HG03139 (cell line): ENCODE data around the gene CACNA2D2.

Source experiments
- ATAC-seq: cut with Tn5 transposase; IDR thresholded peaks from one replicate; pipeline ENCODE4 v1.9.1; 2021; ENCODE audit not compliant: unreplicated experiment

The CACNA2D2 gene

DNA sequence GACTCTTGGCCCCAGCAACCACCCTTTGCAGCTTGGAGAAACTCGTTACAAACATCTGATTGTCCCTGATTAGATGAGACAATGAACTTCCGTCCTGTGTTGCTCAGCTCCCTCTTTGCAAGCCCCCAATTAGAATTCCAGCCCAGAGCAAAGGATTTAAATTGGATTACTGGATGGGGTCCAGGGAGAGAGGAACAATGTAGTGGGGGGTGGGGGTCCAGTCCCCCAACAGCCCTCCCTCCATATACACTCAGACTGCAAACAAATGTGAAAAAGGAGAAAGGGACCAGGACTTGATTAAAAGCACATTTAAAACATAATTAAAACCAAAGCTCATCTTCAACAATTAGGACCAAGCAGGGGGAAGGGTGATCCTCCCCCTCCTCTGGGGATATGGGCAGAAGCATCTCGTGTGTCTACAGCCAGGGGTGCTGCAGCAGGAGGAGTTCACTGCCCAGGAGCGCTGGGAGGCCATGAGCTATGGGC lies 72.4 kb downstream of the CACNA2D2 start:
- no peak for ATAC-seq

DNA sequence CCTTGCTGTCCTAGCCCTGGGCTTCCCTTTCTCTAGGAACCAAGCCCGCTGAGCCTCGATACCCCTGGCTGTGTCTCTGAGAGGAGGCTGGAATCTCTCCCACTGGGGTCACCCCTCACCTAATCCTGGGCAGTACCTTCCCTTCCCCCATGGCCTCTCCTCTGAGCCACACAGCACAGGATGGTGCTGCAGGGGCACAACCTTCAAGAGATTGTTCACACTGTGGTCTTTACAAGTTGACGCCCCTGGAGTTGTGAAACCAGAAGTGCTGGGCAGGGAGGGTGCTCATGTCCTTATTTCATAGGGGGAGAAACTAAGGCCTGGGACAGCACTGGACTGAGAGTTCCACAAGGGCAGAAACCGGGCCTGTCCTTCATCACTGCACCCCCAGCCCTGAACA lies 73.2 kb downstream of the CACNA2D2 start:
- ATAC-seq: no peak

DNA sequence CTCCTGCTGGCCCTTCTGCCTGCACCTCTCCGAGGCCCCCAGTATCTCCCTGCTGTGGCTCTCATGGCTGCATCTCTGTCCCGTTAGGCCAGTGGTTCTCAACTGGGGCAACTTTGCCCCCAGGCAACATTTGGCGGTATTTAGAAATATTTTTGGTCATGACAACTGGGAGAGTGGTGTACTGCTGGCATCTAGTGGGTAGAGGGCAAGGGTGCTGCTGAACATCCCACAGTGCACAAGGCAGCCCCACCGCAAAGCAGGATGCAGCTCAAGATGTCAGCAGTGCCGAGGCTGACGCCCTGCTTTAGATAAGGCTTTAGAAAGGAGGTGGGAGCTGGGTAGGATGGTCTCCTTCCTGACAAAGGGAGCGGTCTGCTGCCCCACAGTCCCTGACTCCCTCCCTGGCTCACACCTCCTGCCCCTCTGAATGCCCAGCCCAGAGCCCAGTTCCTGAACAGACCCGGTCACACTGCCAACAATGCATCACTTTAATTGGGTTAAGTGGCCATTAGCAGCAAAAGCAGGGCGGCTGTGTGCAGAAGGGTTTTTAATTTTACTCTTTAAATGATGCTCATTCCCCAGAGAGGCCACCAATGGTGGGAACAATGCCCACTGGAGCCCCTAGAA lies 75.3 kb downstream of the CACNA2D2 start:
- ATAC-seq: no peak

- ATAC-seq: no peak
Observed at GRCh38 chr3:50427217-50427616, 76.2 kb downstream of the CACNA2D2 start.

- no peak for ATAC-seq
Observed at GRCh38 chr3:50425911-50426310, 77.5 kb downstream of the CACNA2D2 start.

DNA sequence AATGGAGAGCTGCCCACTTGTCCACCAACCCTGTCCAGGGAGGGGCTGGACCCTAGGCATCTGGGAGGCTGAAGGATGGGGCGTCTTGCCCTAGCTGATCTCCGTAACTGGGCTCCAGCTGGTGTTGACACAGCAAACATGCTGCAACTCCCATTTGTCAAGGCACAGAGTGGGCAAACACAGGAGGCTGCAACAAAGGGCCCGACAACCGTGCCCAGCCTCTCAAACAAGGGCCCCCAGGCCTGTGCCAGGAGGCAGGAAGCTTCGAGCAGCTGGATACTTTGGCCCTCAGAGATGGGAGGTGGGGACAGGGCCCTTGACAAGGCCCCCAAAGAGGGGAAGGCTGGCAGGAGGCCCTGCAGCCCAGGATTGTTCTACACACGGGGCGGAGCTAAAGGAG lies 79.9 kb downstream of the CACNA2D2 start:
- ATAC-seq: no peak

- no peak for ATAC-seq
Observed at GRCh38 chr3:50422153-50422552, 81.3 kb downstream of the CACNA2D2 start.

- no peak for ATAC-seq
Observed at GRCh38 chr3:50419595-50420370, 83.7 kb downstream of the CACNA2D2 start.

DNA sequence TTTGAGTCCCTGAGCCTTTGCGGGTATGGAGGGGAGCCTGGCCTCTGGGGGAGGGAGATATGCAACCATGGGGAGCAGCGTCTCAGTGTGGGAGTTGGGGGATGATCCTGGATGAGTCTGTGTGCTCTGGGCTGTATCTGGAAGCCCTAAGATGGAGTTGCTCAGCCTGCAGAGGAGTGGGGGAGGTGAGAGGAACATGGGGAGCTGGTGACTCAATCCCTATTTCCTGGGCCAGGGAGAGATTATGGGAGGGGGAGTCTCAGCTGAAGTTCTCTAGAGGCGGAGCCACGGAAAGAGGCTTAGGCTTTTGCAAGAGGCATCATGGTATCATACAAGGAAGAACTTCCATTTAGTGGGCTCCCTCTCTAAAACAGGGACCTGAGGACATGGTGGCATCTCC lies 84.6 kb downstream of the CACNA2D2 start:
- no peak for ATAC-seq

DNA sequence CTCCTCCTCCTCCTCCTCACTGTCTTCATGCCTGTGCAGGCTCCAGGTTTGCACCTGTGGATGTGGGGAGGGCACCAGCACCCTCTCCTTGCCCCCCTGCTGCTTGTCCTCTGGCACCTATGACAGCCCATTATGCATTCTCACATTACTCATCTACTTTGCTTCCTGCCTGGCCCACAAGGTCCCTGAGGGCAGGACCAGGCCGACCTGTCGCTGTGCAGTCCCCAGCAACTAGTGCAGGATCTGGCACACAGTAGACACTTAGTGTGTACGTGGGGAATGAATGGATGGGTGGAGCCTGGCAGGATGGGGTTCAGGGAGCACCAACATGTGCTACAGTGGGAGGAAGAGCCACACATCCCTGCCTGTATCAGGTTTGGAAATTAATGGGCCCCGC lies 85.8 kb downstream of the CACNA2D2 start:
- ATAC-seq: no peak

DNA sequence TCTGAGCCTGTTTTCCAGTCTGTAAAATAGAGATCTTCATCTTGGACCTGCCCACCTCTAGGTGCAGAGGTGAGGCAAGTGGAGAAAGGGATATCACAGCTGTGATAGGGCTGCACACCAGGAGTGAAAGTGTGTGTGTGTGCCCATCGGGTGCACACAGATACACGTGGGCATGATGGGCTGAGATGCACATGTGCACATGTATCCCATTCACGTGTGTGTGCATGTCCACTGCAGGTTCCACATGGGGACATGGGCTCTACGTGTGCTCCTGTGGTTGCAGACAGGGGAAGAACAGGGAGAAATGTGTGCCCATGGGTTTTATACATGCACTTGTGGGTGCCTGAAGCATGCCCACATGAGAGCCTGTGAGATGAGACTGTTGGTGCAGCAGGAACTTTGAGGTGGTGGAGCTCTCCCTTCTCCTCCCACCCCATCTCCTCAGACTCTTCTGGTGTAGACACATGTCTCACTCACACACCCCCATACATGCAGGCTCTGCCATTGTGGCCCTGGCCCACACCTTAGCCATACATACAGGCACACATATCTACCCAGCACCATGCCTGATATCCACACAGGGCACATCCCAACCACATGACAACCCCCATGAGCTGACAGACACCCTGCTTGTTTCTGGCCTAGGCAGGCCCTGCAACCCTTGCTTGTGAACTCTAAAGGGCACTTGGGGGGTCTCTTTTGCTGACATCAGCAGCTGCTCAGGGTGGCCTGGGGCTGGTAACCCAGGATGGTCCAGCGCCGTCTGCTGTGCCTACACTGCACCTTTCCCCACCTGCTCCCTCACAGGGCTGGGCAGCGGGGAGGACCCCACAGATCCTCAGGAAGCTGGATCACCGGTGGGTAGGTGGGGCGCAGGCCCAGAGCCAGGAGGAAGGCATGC lies 86.4 kb downstream of the CACNA2D2 start:
- ATAC-seq: no peak

DNA sequence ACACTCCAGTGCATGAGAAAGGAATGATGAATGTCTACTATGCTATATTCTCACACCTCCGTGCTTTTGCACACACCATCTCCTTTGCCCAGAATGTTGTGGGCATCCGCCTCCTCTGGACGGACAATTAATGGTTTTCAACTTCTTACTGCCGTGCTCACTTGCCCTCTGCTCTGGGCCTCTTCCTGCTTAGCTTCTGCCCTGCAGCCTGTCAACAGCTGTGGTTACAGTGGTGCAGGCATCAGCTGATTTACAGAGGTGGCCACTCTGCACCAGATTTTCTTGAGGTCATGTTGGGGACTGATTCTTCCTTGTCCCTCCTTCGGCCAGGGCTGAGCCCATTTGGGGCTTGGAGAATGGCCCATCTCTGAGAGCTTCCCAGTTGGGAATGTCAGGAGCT lies 87.6 kb downstream of the CACNA2D2 start:
- ATAC-seq: no peak

DNA sequence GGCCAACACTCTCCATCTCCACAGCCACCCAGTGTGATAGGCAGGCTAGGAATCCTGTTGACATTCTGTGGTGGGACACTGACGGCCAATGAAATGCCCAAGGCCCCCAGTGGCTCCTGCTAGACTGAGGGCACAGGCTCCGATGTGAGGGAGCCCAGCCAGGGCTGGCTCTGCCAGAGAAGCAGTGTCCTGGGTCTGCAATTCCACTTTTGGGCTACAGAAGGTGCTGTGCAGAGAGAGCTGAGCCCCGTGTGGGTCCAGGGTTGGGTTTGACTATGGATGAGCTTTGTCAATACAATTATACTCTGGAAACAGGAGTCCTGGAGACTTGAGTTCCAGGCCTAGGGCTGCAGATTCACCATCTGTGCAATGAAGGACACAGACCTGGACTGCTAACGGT lies 88.4 kb downstream of the CACNA2D2 start:
- ATAC-seq: no peak

DNA sequence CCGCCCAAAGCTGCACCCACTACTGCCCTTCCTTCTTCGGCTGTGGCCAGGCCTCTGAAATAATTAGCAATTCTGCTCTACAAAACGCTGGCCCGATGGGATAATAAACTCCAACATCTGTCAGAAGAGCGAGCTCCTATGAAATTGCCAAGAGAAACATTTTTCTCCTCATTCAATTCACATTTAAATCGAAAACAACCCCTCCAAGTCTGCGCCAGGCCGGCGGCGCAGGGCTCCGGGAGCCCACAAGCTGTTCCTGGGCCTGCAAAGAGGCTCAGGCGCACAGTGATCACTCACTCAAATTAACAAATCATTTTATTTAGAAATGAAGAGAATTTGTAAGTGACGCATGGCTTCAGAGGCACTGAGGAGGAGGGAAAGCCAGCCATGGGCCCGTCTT lies 88.8 kb downstream of the CACNA2D2 start:
- ATAC-seq: no peak

DNA sequence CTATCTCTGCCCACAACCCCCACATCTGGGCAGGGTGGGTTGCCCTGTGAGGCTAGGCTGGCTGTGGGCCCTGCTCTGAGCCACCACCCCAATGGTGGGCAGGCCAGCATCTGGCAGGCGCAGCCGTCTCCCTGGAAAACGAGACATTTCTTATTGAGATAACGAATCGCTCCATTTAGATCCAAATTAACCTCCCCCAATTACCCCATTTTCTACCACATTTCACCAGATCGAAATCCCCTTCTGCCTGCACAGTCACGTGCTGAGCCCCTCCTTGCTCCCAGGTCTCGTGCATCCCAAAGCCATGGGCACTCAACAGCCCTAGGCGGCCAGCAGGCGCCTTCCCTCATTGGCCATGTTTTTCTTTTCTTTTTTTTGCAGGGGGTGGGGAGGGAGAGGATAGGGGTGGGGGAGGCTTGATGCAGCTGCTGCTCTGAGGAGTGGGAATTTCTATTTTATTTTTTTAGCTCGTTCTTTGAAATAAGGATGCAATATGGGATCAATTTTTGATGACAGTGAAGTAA lies 91.1 kb downstream of the CACNA2D2 start:
- no peak for ATAC-seq

DNA sequence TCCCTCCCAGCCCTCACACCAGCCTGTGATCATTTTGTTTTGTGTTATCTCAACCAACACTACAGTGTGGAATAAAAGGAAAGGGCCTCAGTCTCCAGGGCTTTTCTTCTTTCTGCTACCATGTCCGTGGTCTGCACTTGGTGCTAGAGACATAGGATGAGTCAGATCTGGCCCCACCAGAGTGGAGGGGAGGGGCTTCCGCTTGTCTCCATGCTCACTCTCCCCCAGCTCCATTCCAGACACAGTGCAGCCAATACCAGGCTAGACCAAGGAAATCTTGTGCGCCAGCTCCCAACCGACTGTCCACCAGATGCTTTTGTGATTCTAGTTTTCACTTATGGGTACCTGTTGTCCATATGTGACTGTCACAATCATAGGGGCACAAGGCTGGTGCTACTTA lies 92.2 kb downstream of the CACNA2D2 start:
- ATAC-seq: no peak

GRCh38 chr3:50410608-50411139 lies 92.8 kb downstream of the CACNA2D2 start:
- ATAC-seq: no peak

GRCh38 chr3:50410185-50410584 lies 93.2 kb downstream of the CACNA2D2 start:
- ATAC-seq: no peak

GRCh38 chr3:50408443-50408944 lies 94.9 kb downstream of the CACNA2D2 start:
- no peak for ATAC-seq

DNA sequence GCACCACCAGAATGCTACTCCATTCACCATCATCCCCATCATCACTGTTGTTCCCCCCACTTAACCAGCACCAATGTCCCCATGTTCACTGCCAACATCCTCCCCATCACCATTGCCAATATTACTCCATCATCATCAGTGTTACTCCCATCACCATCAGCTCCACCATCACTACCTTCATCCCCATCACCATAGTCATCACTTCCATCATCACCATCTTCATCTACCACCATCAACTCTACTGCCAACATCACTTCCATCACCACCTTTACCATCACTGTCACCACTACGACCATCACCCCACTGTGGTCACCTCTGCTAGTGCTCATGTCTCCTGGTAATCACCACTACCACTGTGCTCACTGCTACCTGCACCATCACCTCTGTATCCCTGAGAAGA lies 96.9 kb downstream of the CACNA2D2 start:
- ATAC-seq: no peak

DNA sequence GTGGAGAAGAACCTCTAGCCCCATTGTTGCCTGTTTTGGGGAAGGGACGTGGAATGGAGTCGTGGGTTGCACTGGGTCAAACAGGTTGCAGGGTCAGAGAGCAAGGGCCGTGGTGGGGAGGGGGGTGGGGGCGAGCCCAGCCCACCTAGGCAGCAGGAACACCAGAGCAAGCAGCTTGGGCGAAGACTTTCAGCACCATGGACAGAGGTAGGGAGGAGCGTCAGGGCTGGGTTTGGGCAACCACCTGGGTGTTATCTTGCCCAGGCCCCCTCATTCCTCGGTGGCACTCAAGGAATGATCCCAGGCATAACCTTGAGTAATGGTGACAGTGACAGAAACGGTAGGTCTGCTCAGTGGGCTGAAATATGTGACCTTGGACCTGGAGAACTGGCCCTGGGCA lies 98.2 kb downstream of the CACNA2D2 start:
- no peak for ATAC-seq
